K562 (cell line): ENCODE measurements around the gene TMEM79. TPM values are rescaled to one million over a fixed set of nuclear protein-coding genes. Genes with fewer than 3 reads are reported as not detected.

Source experiments
- ATAC-seq: fragments of 200-7000 bp; cut with Tn5 transposase; 3 replicates; pipeline ENCODE4 v1.9.1; 2020; ENCODE audit warnings: moderate library complexity
- BruUV-seq: library from RNA; stranded (reverse); fragments of 400-500 nt; replicated peaks from 2 replicates; lab custom pipeline; 2021; lab: Mats Ljungman, UMichigan
- CTCF ChIA-PET: fragments of 300-600 bp; formaldehyde crosslinking; extraction: SDS; loops from one replicate; lab custom pipeline; 2021; ENCODE audit warnings: low intra/inter-chr PET ratio; lab: Yijun Ruan, JAX
- POLR2A ChIA-PET: fragments of 300-600, 350-650 bp; sonication (Branson Sonifier 250); formaldehyde crosslinking; extraction: SDS; loops from one replicate; lab custom pipeline; 2021; ENCODE audit warnings: antibody characterized with exemption, inconsistent platforms; lab: Yijun Ruan, JAX
- DNase-seq, 4 experiments: peaks; one replicate each; pipeline versions ENCODE4 v3.0.0 to v3.0.0-alpha.2; 2011 to 2018; ENCODE audit warnings: low spot score in 3 of 4, mixed read lengths in 3 of 4; ENCODE audit errors: extremely low read depth in 1 of 4
- FAIRE-seq: peaks from 2 replicates; lab custom pipeline; 2011; peaks lifted over from hg19 to GRCh38; lab: Jason Lieb, UNC
- H2AFZ ChIP-seq: 2 replicates; pipeline ENCODE4 v1.6.0; 2011; ENCODE audit warnings: low read depth, low read length, control low read depth, inconsistent platforms
- H3K27ac ChIP-seq: fragments of 200-600 bp; 3 replicates; pipeline ENCODE4 v1.8.0; 2011; ENCODE audit warnings: low read depth, mild to moderate bottlenecking, control low read depth, inconsistent platforms, low read length, moderate library complexity, mixed read lengths; ENCODE audit errors: extremely low read depth
- H3K27me3 ChIP-seq, 2 experiments: fragments of 300-600 bp in 1 of 2; 2 replicates in 1 of 2; 3 replicates in 1 of 2; pipeline versions ENCODE4 v1.6.0 to v1.8.0; 2011; ENCODE audit warnings: inconsistent platforms in 2 of 2, low read length in 2 of 2, mild to moderate bottlenecking in 1 of 2, mixed read lengths in 1 of 2, moderate library complexity in 1 of 2; ENCODE audit not compliant: control insufficient read depth in 2 of 2, insufficient read depth in 2 of 2
- H3K36me3 ChIP-seq: fragments of 300-600 bp; 3 replicates; pipeline ENCODE4 v1.8.0; 2011; ENCODE audit warnings: mild to moderate bottlenecking, low read length, inconsistent platforms; ENCODE audit not compliant: control insufficient read depth, insufficient read depth
- H3K4me1 ChIP-seq, 2 experiments: fragments of 200-600 bp in 1 of 2; replicated peaks in 1 of 2; 2 replicates in 1 of 2; 3 replicates in 1 of 2; pipeline versions ENCODE4 v1.5.1 to v1.8.0; 2011; ENCODE audit warnings: inconsistent platforms in 2 of 2, low read length in 2 of 2, mild to moderate bottlenecking in 1 of 2, mixed read lengths in 1 of 2, moderate library complexity in 1 of 2; ENCODE audit not compliant: control insufficient read depth in 2 of 2, insufficient read depth in 2 of 2
- H3K4me2 ChIP-seq: 2 replicates; pipeline ENCODE4 v1.6.1; 2011; ENCODE audit warnings: low read length, control low read depth, inconsistent platforms, mixed read lengths; ENCODE audit not compliant: insufficient read depth
- H3K4me3 ChIP-seq: fragments of 200-600 bp; sonication (generic), shearing (Covaris generic); 2 replicates; pipeline ENCODE4 v1.5.1; 2016; ENCODE audit warnings: control low read depth, inconsistent platforms
- H3K79me2 ChIP-seq: fragments of 200-600 bp; 3 replicates; pipeline ENCODE4 v1.8.0; 2011; ENCODE audit warnings: low read length, inconsistent platforms; ENCODE audit not compliant: control insufficient read depth, insufficient read depth
- H3K9ac ChIP-seq, 2 experiments: 2 replicates each; pipeline versions ENCODE4 v1.6.0 to v1.6.1; 2011; ENCODE audit warnings: low read depth in 2 of 2, low read length in 2 of 2, control low read depth in 1 of 2, inconsistent platforms in 1 of 2, mild to moderate bottlenecking in 1 of 2, mixed read lengths in 1 of 2; ENCODE audit not compliant: insufficient read depth in 1 of 2
- H3K9me1 ChIP-seq: one replicate; pipeline ENCODE4 v1.6.0; 2011; ENCODE audit warnings: inconsistent platforms, mild to moderate bottlenecking, low read length, moderate library complexity; ENCODE audit not compliant: control insufficient read depth, insufficient read depth
- H3K9me3 ChIP-seq: replicated peaks from 2 replicates; pipeline ENCODE4 v1.5.1; 2011; ENCODE audit warnings: low read depth, low read length, inconsistent platforms; ENCODE audit not compliant: control insufficient read depth, insufficient read depth
- H4K20me1 ChIP-seq: replicated peaks from 2 replicates; pipeline ENCODE4 v1.6.1; 2011; ENCODE audit warnings: low read length, inconsistent platforms, mixed read lengths; ENCODE audit not compliant: control insufficient read depth, insufficient read depth
- CBX8 ChIP-seq: fragments of 200-600 bp; sonication (generic); IDR thresholded peaks from 2 replicates; pipeline ENCODE4 v1.6.1; 2012; ENCODE audit warnings: borderline replicate concordance, mixed run types, low read depth, mild to moderate bottlenecking, moderate library complexity, mixed read lengths, low read length, control low read depth, inconsistent platforms; ENCODE audit not compliant: poor library complexity, severe bottlenecking; ENCODE audit errors: extremely low read depth
- CEBPZ ChIP-seq: fragments of 150-350 bp; IDR thresholded peaks from 2 replicates; pipeline ENCODE4 v1.6.1; 2014; ENCODE audit warnings: low read depth, mild to moderate bottlenecking, low read length, borderline replicate concordance
- E2F3 ChIP-seq: fragments of 250-450 bp; sonication (Bioruptor Pico); IDR thresholded peaks from 2 replicates; pipeline ENCODE4 v1.4.0; 2020; ENCODE audit warnings: mild to moderate bottlenecking
- ELK1 ChIP-seq: sonication (generic); formaldehyde crosslinking; IDR thresholded peaks from 2 replicates; pipeline ENCODE4 v1.8.1; 2022; ENCODE audit warnings: missing genetic modification reagents
- MAFF ChIP-seq: IDR thresholded peaks from 2 replicates; pipeline ENCODE4 v1.6.1; 2012; ENCODE audit warnings: low read length, improper control_type of control experiment
- MAFG ChIP-seq: fragments of 450-650 bp; conservative IDR thresholded peaks from 2 replicates; pipeline ENCODE4 v1.6.1; 2016; ENCODE audit warnings: missing genetic modification characterization, missing compliant biosample characterization
- MECOM ChIP-seq: fragments of 250-450 bp; sonication (Bioruptor Pico); IDR thresholded peaks from 2 replicates; pipeline ENCODE4 v1.8.0; 2022; ENCODE audit warnings: inconsistent platforms
- MNT ChIP-seq, 2 experiments: fragments of 450-650 bp; conservative IDR thresholded peaks; 2 replicates each; pipeline ENCODE4 v1.6.1; 2017; ENCODE audit warnings: mild to moderate bottlenecking in 2 of 2, moderate library complexity in 2 of 2
- POLR3G ChIP-seq: IDR thresholded peaks from 2 replicates; pipeline ENCODE4 v1.6.1; 2011; ENCODE audit not compliant: insufficient read length, insufficient replicate concordance; ENCODE audit errors: extremely low read depth
- RBBP5 ChIP-seq: fragments of 200-600 bp; sonication (generic); IDR thresholded peaks from 2 replicates; pipeline ENCODE4 v1.6.1; 2012; ENCODE audit warnings: borderline replicate concordance, mild to moderate bottlenecking, low read length, control low read depth, inconsistent platforms; ENCODE audit not compliant: insufficient read depth, poor library complexity, severe bottlenecking
- SRF ChIP-seq, 2 experiments: fragments of 250-450, 450-650 bp in 1 of 2; sonication (Bioruptor Pico) in 1 of 2; sonication (generic) in 1 of 2; formaldehyde crosslinking; IDR thresholded peaks; 2 replicates each; pipeline versions ENCODE4 v1.5.0 to v1.5.1; 2020 to 2022; ENCODE audit warnings: mild to moderate bottlenecking in 1 of 2, missing genetic modification reagents in 1 of 2
- THAP7 ChIP-seq: fragments of 250-450 bp; sonication (Bioruptor Pico); IDR thresholded peaks from 2 replicates; pipeline ENCODE4 v1.5.0; 2021
- ZNF354B ChIP-seq: fragments of 250-450 bp; sonication (Bioruptor Pico); IDR thresholded peaks from 2 replicates; pipeline ENCODE4 v1.4.0; 2020
- WGBS: fragments of 100-300 bp; shearing (Covaris generic); methylation state at CpG from one replicate; pipeline ENCODE4 v1.1.6; 2016; ENCODE audit warnings: low coverage, mixed read lengths; ENCODE audit not compliant: insufficient coverage; ENCODE audit errors: missing lambda C conversion rate; 5-methylcytosine and 5-hydroxymethylcytosine counted together
- in situ Hi-C: fragments of 300-500 bp; cut with MboI; formaldehyde crosslinking; loops from 4 replicates; pipeline ENCODE4 v1.15.0; 2018; ENCODE audit warnings: inconsistent platforms, mixed read lengths
- intact Hi-C: fragments of 100-400 bp; cut with micrococcal nuclease; formaldehyde crosslinking; loops from 2 replicates; pipeline ENCODE4 v1.14.2; 2022
- polyA plus RNA-seq, 8 experiments: library from polyadenylated mRNA; depleted of rRNA in 4 of 8; stranded (reverse) in 5 of 8; unstranded in 3 of 8; fragments of >200 nt; fragmentation: Nextera tagmentation in 2 of 8; fragmentation: Illumina TruSeq in 1 of 8; extraction: Ambion mirVana in 2 of 8; extraction: Trizol in 1 of 8; gene quantifications; 2 replicates each; pipeline versions ENCODE4 v1.2.1 to v1.2.3, GENCODE V29; 2011 to 2014; ENCODE audit warnings: inconsistent platforms in 1 of 8, missing spikeins in 1 of 8
- total RNA-seq, 7 experiments: library from RNA; depleted of rRNA in 6 of 7; stranded (reverse); fragments of >200 nt in 6 of 7; fragmentation: Illumina TruSeq in 2 of 7; extraction: Trizol in 2 of 7; gene quantifications; 2 replicates each; pipeline versions ENCODE4 v1.2.1 to v1.2.3, GENCODE V29; 2011 to 2021; ENCODE audit warnings: low replicate concordance in 1 of 7

The TMEM79 gene
- total and polyA plus RNA-seq, 9 of the 15 experiments (the other 6 are each of a cell fraction or from before 2014, with no cell fraction given) = 0.69 to 6.8 (median 4.0) TPM

- ChIA-PET CTCF (no interaction called here), POLR2A (interaction anchor here (0.6 to 1.7 kb wide), 4 partner anchors 8 to 24 kb away, joined by 3 to 4 read pairs (median 3); partner anchors contain the start of gene GLMP)
- in situ Hi-C loops (no loop called here), intact Hi-C loops (no loop called here)
- no peaks in the 10 kb centered on the region for H3K79me2 ChIP-seq
- no peak overlapping the region for H3K4me3 ChIP-seq
- peaks cover 0 to 5% of the 10 kb centered on the region in 2 experiments; a peak in 1 of 5 replicates for H3K4me1 ChIP-seq
- H4K20me1 ChIP-seq = 0 out of 2 replicates have a peak, but pooled peaks cover 5% of the 10 kb centered on the region
- no peak for DNase-seq
- H2AFZ ChIP-seq = no peak overlapping the region
- WGBS = 81% methylated on average over 2 of the region's 2 CpGs
- no peak overlapping the region for H3K27ac ChIP-seq
- H3K9ac ChIP-seq = no peak overlapping the region
- ATAC-seq = no peak
- H3K27me3 ChIP-seq = no peaks in the 10 kb centered on the region
- H3K4me2 ChIP-seq = no peak overlapping the region
- no TSS peak for BruUV-seq
- no peak for FAIRE-seq
- H3K9me3 ChIP-seq = no peaks in the 10 kb centered on the region
- no peaks in the 10 kb centered on the region for H3K9me1 ChIP-seq
- H3K36me3 ChIP-seq = peaks cover 41% of the 10 kb centered on the region
- TF ChIP-seq RBBP5 (no peak), CBX8 (no peak), MECOM (CRISPR knock-in tag) (no peak), MAFF (no peak), ZNF354B (CRISPR knock-in tag) (no peak), SRF (CRISPR knock-in tag; IDR thresholded peaks at IDR 0.05) (no peak), MNT (conservative IDR thresholded peaks at IDR 0.05) (no peak), MAFG (tag) (no peak), E2F3 (CRISPR knock-in tag) (no peak), CEBPZ (no peak), THAP7 (CRISPR knock-in tag) (no peak), ELK1 (CRISPR knock-in tag) (no peak), POLR3G (no peak)
These were observed 21.1 kb downstream of the TMEM79 start for GRCh38 chr1:156305215-156305614.
